Suprapubic skin (tissue), 3 donors: ENCODE data around the gene RBMS1.

ENCODE experiments used
- CTCF ChIP-seq, 2 donors: fragments of 200-600 bp in 1 of 2; fragments of 450-650 bp in 1 of 2; sonication (generic) in 1 of 2; IDR thresholded peaks; one replicate each; pipeline ENCODE4 v1.5.1; 2016 to 2019; ENCODE audit warnings: antibody characterized with exemption in 2 of 2, mild to moderate bottlenecking in 1 of 2, moderate library complexity in 1 of 2
- POLR2AphosphoS5 ChIP-seq, 3 donors: sonication (generic); formaldehyde crosslinking; IDR thresholded peaks; one replicate each; pipeline ENCODE4 v1.6.1; 2017; ENCODE audit warnings: antibody characterized with exemption in 3 of 3

DNA sequence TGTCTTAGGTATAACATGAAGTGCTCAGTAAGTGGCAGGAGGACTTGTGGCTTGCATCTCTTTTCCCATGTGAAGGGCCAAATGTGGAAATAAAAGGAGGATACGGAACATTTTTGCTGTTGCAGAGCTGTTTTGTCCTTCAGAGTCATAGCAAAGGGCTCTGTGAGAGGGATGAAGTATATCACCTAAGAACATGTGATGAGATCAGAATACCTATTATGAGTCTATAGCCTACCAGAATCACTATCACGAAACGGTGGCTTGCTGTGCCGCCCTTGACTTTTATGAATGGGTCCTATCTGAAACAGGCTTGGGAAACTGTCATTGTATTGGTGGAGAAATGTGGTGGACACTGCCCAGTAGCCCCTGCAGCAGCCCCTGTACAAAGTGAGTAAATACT lies 226.6 kb downstream of the RBMS1 start:
- no peak for TF ChIP-seq POLR2AphosphoS5 (IDR thresholded peaks at IDR 0.05)
- no peak for TF ChIP-seq CTCF (IDR thresholded peaks at IDR 0.05)
